ENCODE data around the gene TMEM178B. TPM values are rescaled to one million over a fixed set of nuclear protein-coding genes. Genes with fewer than 3 reads are reported as not detected.

TMEM178B gene
- total and polyA plus RNA-seq, 10 of the 15 experiments (the other 5 are each of a cell fraction or from before 2014, with no cell fraction given): 0.01 to 1.1 (median 0.04) TPM; not detected in 2

DNA sequence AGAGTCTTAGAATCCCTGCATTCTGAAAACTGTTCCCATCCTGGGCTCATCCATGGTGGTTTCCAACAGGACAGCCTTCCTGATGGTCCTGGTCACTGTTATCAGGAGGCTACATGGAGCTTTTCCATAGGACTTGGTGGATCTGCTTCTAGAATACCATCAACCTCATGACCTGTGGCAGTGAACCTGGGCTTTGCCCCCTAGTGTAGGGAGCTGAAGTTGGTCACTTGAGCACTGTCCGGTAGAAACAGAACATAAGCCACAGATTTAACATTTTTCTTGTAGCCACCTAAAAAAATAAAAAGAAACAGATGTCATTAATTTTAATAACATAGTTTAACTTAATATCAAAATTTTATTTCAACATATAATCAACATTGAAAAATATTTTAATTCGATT, 165.8 kb downstream of the TMEM178B start (continued):
- TF ChIP-seq, protein P1, sequence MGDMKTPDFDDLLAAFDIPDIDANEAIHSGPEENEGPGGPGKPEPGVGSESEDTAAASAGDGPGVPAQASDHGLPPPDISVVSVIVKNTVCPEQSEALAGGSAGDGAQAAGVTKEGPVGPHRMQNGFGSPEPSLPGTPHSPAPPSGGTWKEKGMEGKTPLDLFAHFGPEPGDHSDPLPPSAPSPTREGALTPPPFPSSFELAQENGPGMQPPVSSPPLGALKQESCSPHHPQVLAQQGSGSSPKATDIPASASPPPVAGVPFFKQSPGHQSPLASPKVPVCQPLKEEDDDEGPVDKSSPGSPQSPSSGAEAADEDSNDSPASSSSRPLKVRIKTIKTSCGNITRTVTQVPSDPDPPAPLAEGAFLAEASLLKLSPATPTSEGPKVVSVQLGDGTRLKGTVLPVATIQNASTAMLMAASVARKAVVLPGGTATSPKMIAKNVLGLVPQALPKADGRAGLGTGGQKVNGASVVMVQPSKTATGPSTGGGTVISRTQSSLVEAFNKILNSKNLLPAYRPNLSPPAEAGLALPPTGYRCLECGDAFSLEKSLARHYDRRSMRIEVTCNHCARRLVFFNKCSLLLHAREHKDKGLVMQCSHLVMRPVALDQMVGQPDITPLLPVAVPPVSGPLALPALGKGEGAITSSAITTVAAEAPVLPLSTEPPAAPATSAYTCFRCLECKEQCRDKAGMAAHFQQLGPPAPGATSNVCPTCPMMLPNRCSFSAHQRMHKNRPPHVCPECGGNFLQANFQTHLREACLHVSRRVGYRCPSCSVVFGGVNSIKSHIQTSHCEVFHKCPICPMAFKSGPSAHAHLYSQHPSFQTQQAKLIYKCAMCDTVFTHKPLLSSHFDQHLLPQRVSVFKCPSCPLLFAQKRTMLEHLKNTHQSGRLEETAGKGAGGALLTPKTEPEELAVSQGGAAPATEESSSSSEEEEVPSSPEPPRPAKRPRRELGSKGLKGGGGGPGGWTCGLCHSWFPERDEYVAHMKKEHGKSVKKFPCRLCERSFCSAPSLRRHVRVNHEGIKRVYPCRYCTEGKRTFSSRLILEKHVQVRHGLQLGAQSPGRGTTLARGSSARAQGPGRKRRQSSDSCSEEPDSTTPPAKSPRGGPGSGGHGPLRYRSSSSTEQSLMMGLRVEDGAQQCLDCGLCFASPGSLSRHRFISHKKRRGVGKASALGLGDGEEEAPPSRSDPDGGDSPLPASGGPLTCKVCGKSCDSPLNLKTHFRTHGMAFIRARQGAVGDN (IDR thresholded peaks at IDR 0.05): no peak
- TF ChIP-seq FOXK2 (IDR thresholded peaks at IDR 0.05): no peak
- TF ChIP-seq, protein P2, sequence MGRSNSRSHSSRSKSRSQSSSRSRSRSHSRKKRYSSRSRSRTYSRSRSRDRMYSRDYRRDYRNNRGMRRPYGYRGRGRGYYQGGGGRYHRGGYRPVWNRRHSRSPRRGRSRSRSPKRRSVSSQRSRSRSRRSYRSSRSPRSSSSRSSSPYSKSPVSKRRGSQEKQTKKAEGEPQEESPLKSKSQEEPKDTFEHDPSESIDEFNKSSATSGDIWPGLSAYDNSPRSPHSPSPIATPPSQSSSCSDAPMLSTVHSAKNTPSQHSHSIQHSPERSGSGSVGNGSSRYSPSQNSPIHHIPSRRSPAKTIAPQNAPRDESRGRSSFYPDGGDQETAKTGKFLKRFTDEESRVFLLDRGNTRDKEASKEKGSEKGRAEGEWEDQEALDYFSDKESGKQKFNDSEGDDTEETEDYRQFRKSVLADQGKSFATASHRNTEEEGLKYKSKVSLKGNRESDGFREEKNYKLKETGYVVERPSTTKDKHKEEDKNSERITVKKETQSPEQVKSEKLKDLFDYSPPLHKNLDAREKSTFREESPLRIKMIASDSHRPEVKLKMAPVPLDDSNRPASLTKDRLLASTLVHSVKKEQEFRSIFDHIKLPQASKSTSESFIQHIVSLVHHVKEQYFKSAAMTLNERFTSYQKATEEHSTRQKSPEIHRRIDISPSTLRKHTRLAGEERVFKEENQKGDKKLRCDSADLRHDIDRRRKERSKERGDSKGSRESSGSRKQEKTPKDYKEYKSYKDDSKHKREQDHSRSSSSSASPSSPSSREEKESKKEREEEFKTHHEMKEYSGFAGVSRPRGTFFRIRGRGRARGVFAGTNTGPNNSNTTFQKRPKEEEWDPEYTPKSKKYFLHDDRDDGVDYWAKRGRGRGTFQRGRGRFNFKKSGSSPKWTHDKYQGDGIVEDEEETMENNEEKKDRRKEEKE (IDR thresholded peaks at IDR 0.05): no peak
- TF ChIP-seq TCF3 (IDR thresholded peaks at IDR 0.05; ENCODE audit: borderline replicate concordance, insufficient read depth, low read depth, low read length): no peak
- no peak for TF ChIP-seq RBBP5 (conservative IDR thresholded peaks at IDR 0.05)
- TF ChIP-seq TARDBP (IDR thresholded peaks at IDR 0.05; ENCODE audit: borderline replicate concordance): no peak
- TF ChIP-seq, protein P3, sequence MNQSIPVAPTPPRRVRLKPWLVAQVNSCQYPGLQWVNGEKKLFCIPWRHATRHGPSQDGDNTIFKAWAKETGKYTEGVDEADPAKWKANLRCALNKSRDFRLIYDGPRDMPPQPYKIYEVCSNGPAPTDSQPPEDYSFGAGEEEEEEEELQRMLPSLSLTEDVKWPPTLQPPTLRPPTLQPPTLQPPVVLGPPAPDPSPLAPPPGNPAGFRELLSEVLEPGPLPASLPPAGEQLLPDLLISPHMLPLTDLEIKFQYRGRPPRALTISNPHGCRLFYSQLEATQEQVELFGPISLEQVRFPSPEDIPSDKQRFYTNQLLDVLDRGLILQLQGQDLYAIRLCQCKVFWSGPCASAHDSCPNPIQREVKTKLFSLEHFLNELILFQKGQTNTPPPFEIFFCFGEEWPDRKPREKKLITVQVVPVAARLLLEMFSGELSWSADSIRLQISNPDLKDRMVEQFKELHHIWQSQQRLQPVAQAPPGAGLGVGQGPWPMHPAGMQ (IDR thresholded peaks at IDR 0.05; ENCODE audit: borderline replicate concordance): no peak
- no peak for TF ChIP-seq IKZF2 (IDR thresholded peaks at IDR 0.05)
- TF ChIP-seq BHLHE40 (IDR thresholded peaks at IDR 0.05; ENCODE audit: borderline replicate concordance in 1 of 2, low read depth in 2 of 2, low read length in 1 of 2): no peak

Data from GM12878 (cell line).